Measurements from ENCODE around the gene CXCL6. TPM values are rescaled to one million over a fixed set of nuclear protein-coding genes. Genes with fewer than 3 reads are reported as not detected.

The CXCL6 gene
- total RNA-seq, 1 experiment from 2014 or later = not detected

DNA sequence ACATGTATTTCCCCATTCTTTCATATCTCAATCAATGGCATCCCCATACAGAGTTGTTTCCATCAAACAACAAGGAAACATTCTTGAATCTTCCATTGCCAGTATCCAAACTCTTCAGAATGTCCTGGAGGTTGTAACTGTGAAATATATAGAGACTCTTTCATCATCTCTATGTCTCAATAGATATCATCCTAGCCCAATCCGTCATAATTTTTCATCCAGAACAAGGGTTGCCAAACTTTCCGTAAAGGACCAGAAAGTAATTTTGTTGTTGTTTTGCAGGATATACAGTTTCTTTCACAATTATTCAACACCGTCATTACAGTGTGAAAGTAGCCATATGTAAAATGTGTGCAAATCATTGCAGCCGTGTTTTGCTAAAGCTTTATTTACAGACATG is 15.2 kb upstream of the CXCL6 start:
- H3K79me2 ChIP-seq (ENCODE audit: insufficient read depth, low read length) = no peaks in the 10 kb centered on the region
- H4K20me1 ChIP-seq (ENCODE audit: insufficient read depth) = no peaks in the 10 kb centered on the region
- BruUV-seq (replicated peaks) = no TSS peak
- no peak overlapping the region for H3K4me2 ChIP-seq (ENCODE audit: low read length)
- peaks cover 0 to 6% of the 10 kb centered on the region in 2 experiments; a peak in 2 of 4 replicates for H3K4me1 ChIP-seq (ENCODE audit: control insufficient read depth in 1 of 2, insufficient read depth in 2 of 2, low read length in 2 of 2)
- no peaks in the 10 kb centered on the region for H3K9me3 ChIP-seq (ENCODE audit: control insufficient read depth in 1 of 2, insufficient read depth in 1 of 2, low read depth in 1 of 2, low read length in 2 of 2)
- no peak for ATAC-seq
- TF ChIP-seq ELF1 (IDR thresholded peaks at IDR 0.05; ENCODE audit: borderline replicate concordance, low read depth) = no peak
- no peaks in the 10 kb centered on the region for H3K27me3 ChIP-seq (ENCODE audit: insufficient read depth, low read length)
- no peak for DNase-seq (ENCODE audit: low read depth, low spot score)
- CTCF ChIA-PET = no interaction called here
- no peaks in the 10 kb centered on the region for H3K36me3 ChIP-seq (ENCODE audit: control insufficient read depth in 1 of 2, insufficient read depth in 2 of 2, low read length in 2 of 2)
- RAD21 ChIA-PET (ENCODE audit: low non-redundant PET in 1 of 2, low total read pairs in 2 of 2, uncharacterized antibody in 2 of 2, unreplicated experiment in 2 of 2) = no interaction called here
- no peak overlapping the region for H3K27ac ChIP-seq (ENCODE audit: low read depth, low read length)
- no peaks in the 10 kb centered on the region for H3K9me2 ChIP-seq (ENCODE audit: insufficient read depth)
- intact Hi-C loops (cut with micrococcal nuclease) = no loop called here
- H3K4me3 ChIP-seq (replicated peaks in 1 of 2; ENCODE audit: low read depth in 1 of 2, low read length in 2 of 2) = no peak overlapping the region
- POLR2A ChIA-PET = no interaction called here
- no peak overlapping the region for H3K9ac ChIP-seq (ENCODE audit: low read length)
- no peak overlapping the region for H2AFZ ChIP-seq (ENCODE audit: low read depth, low read length, poor library complexity, severe bottlenecking)

DNA sequence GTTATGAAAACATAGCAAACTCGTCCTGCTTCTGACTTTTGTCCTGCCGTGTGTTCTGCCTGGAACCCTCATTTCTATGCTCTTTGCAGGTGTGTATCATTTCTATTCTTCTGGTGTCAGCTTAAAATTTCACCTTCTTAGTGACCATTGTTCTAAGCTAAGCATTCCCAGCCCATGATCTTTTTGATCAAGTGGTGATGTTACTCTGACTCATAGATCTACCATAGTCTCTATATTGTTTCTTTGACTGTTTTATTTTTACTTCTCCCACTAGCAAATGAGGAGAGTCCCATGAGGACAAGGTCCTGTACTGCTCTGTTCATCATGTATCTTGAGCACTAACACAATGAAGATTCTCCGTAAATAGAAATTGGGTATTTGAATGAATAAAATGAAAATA is 14.1 kb upstream of the CXCL6 start:
- RAD21 ChIA-PET (ENCODE audit: low non-redundant PET in 1 of 2, low total read pairs in 2 of 2, uncharacterized antibody in 2 of 2, unreplicated experiment in 2 of 2) = no interaction called here
- H3K9ac ChIP-seq (ENCODE audit: low read length) = no peak overlapping the region
- no peaks in the 10 kb centered on the region for H3K9me2 ChIP-seq (ENCODE audit: insufficient read depth)
- H3K27ac ChIP-seq (ENCODE audit: low read depth, low read length) = no peak overlapping the region
- no TSS peak for BruUV-seq (replicated peaks)
- H3K4me3 ChIP-seq (replicated peaks in 1 of 2; ENCODE audit: low read depth in 1 of 2, low read length in 2 of 2) = no peak overlapping the region
- CTCF ChIA-PET = no interaction called here
- POLR2A ChIA-PET = no interaction called here
- H2AFZ ChIP-seq (ENCODE audit: low read depth, low read length, poor library complexity, severe bottlenecking) = no peak overlapping the region
- H3K79me2 ChIP-seq (ENCODE audit: insufficient read depth, low read length) = no peaks in the 10 kb centered on the region
- TF ChIP-seq EZH2phosphoT487 (IDR thresholded peaks at IDR 0.05; ENCODE audit: borderline replicate concordance) (no peak), SRF (IDR thresholded peaks at IDR 0.05; ENCODE audit: low read depth) (no peak), SP1 (IDR thresholded peaks at IDR 0.05; ENCODE audit: low read depth) (0 out of 2 replicates have a peak, but pooled peaks have one; percentile 6), ZFX (IDR thresholded peaks at IDR 0.05) (no peak), YY1 (IDR thresholded peaks at IDR 0.05; ENCODE audit: extremely low read depth, insufficient replicate concordance, low read depth, low read length) (no peak), POLR2A (IDR thresholded peaks at IDR 0.05; ENCODE audit: borderline replicate concordance, extremely low read depth, insufficient read depth, insufficient read length) (no peak), JUND (IDR thresholded peaks at IDR 0.05) (no peak; the same call in 1 of the 2 replicates), FOSL1 (IDR thresholded peaks at IDR 0.05; ENCODE audit: low read depth) (peak; percentile 57)
- TF ChIP-seq, protein P1, sequence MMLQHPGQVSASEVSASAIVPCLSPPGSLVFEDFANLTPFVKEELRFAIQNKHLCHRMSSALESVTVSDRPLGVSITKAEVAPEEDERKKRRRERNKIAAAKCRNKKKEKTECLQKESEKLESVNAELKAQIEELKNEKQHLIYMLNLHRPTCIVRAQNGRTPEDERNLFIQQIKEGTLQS (IDR thresholded peaks at IDR 0.05) = no peak
- DNase-seq (ENCODE audit: low read depth, low spot score) = peak; percentile 23
- intact Hi-C loops (cut with micrococcal nuclease) = no loop called here
- peak; percentile 47 for ATAC-seq
- peaks cover 0 to 6% of the 10 kb centered on the region in 2 experiments; a peak in 2 of 4 replicates for H3K4me1 ChIP-seq (ENCODE audit: control insufficient read depth in 1 of 2, insufficient read depth in 2 of 2, low read length in 2 of 2)
- no peaks in the 10 kb centered on the region for H4K20me1 ChIP-seq (ENCODE audit: insufficient read depth)
- H3K36me3 ChIP-seq (ENCODE audit: control insufficient read depth in 1 of 2, insufficient read depth in 2 of 2, low read length in 2 of 2) = no peaks in the 10 kb centered on the region
- no peaks in the 10 kb centered on the region for H3K27me3 ChIP-seq (ENCODE audit: insufficient read depth, low read length)
- no peaks in the 10 kb centered on the region for H3K9me3 ChIP-seq (ENCODE audit: control insufficient read depth in 1 of 2, insufficient read depth in 1 of 2, low read depth in 1 of 2, low read length in 2 of 2)
- no peak overlapping the region for H3K4me2 ChIP-seq (ENCODE audit: low read length)

All from HCT116 (cell line).